Activated CD4-positive, CD25-positive, alpha-beta regulatory T cell treated with anti-CD3 and anti-CD28 coated beads, Interleukin-2, amount 50 U/mL, for 24 hours (primary cell): ENCODE data around the gene PTN.

Experiments used
- ATAC-seq, 2 donors: fragments of 150-1000 bp; cut with Tn5 transposase; one replicate each; pipeline ENCODE4 v1.10.0; 2021; ENCODE audit warnings: mild to moderate bottlenecking in 1 of 2, moderate library complexity in 1 of 2

The PTN gene, protein sequence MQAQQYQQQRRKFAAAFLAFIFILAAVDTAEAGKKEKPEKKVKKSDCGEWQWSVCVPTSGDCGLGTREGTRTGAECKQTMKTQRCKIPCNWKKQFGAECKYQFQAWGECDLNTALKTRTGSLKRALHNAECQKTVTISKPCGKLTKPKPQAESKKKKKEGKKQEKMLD

DNA sequence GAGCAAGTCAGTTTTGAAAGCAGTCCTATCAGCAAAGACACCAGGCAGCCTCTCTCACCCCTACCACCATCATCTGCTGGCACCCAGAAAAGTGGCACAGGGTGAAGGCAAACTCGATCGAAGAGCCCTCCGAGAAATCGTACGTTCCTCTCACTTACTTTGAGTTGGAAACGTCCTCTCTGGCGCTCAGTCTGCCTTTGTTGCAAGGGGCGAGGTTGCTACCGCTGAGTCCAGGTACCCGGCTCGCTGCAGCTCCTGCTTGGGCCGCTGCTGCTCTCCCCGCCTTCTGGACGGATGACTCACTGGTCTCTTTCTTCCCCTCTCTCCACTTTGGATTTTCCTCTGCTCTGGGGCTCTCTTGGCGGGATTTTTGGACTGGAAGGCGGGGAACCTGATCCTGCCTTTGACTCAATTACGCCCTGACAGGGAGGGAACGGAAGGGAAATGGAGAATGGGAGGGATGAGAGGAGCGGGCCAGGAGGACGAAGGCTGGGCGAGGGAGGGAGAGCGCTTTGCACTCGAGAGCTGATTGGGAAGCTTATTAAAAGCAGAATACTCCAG, at the start of gene PTN:
Gene PTN (minus strand): TSS at position 453 of the 561 bp plus-strand sequence. CDS start 88,760 bp downstream, outside the sequence.
- ATAC-seq, result no peak

GRCh38 chr7:137390076-137390475, 46.5 kb upstream of the PTN start:
- ATAC-seq, result no peak

GRCh38 chr7:137388916-137389315, 45.4 kb upstream of the PTN start:
- ATAC-seq, result no peak

GRCh38 chr7:137386966-137387365, 43.4 kb upstream of the PTN start:
- no peak for ATAC-seq

DNA sequence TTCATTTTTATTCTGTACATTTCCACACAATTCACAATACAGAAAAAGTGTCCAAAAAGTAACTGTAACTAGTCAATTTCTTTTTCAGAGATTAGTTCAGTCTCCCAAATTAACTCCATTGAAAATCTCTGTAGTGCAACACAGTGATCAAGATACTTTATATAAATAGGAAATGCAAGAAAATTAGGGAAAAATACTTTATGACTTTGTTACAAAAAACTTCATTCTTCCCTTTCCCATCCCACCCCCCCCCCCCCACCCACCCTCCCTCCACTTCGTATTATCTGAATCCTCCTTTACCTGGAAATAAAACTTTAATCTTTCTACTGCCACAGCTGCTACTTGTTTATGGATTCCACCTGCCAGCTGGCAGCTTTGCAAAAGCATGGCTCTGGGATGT, 37.5 kb upstream of the PTN start:
- ATAC-seq, result no peak

DNA sequence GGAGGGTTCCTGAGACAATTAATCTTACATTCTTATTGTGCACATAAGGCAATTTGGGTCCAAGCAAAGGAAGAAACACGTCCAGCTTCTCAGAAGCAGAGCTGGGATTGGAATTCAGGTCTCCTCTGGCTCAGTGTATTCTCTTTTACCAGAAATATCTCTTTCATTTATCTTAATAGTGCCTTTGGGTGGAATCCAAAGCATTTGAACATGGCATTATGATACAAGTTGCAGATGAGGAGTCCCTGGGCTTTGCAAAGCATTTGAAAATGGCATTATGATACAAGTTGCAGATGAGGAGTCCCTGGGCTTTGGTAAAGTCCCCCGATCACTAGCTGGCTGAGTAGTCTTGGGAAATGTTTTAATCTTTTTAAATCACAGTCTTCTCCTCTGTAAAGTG, 30.0 kb upstream of the PTN start:
- ATAC-seq, result no peak

- ATAC-seq, result no peak
Observed at GRCh38 chr7:137371616-137372015, 28.1 kb upstream of the PTN start.

- ATAC-seq, result no peak
Observed at GRCh38 chr7:137366995-137367394, 23.5 kb upstream of the PTN start.

DNA sequence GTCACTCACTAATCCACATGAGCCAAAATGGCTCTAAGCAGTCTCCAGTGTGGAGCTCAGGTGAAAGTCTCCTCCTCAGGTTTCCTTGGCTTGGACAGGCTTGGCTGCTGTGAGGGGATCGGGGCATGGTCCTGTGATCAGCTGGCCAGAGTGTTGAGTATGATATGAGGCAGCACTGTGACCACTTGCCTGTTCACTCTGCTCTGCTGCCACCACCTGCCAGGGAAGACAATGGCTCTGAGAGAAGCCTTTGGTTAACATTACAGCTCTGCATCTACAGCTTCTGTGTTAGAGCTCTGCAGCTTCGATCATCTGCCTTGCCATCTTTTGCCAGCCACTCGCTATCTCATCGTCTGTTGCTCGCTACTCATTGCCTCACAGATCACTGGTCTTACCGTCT, 20.1 kb upstream of the PTN start:
- no peak for ATAC-seq

GRCh38 chr7:137360087-137360679, 16.6 kb upstream of the PTN start:
- ATAC-seq, result no peak

DNA sequence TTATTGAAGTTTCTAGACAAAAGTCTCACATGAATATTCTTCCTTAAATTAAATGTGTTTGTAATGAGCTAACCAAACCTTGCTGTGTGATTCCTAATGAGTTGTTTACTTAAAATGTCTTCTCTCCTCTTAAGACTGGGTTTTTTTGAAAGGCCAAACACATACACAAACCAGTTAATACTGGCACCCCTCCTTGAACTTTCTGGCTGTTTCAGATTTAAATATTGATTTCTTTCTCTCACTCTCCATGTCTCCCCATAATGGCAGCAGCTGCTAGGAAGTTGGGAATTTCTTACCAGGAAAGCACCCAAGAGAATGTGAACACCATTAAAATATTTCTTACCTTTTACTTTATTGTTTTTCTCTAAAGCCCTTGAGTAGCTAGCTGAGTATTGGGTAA, 11.4 kb upstream of the PTN start:
- ATAC-seq, result no peak

GRCh38 chr7:137354396-137354795, 10.9 kb upstream of the PTN start:
- no peak for ATAC-seq

- ATAC-seq, result no peak
Observed at GRCh38 chr7:137351941-137352340, 8.4 kb upstream of the PTN start.

DNA sequence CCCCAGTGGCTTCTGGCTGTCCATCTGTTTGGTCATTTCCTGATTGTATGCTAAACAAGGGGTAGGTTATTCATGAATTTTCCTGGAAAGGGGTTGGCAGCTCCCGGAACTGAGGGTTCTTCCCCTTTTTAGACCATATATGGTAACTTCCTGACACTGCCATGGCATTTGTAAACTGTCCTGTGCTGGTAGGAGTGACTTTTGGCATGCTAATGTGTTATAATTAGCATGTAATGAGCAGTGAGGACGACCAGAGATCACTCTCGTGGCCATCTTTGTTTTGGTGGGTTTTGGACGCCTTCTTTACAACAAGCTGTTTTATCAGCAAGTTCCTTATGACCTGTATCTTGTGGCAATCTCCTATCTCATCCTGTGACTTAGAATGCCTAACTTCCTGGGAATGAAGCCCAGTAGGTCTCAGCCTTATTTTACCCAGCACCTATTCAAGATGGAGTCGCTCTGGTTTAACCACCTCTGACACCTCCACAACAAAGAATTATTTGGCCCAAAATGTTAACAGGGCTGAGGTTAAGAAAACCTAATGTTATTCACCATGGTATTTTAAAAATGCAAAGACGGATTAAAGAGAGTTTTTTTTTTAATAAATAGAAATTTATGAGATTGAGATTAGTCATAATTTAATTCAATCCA, 2.4 kb upstream of the PTN start:
- ATAC-seq, result no peak

DNA sequence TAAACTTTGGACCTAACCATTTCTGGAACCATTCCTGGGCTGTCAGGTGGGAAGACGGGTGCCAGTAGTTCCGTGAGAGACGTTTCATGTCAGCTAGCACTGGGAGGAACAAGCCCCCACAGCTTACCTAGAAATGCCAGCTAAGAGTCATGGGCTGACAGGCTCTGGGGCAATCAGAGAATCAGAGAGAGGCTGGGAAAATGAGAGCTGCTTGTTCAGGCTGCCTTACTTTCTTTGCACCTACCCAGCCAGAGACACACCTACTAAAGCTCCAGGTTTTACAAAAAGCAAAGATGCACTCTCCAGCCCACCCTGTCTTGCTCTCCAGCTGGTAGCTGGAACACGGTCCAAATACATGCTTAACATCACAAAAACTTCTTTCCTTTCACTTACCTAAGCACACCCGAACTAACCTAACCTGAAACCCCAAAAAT, 688 bp downstream of the PTN start:
- no peak for ATAC-seq

- no peak for ATAC-seq
Observed at GRCh38 chr7:137342265-137342664, 1.3 kb downstream of the PTN start.

GRCh38 chr7:137337902-137338301, 5.6 kb downstream of the PTN start:
- no peak for ATAC-seq

- no peak for ATAC-seq
Observed at GRCh38 chr7:137335814-137336213, 7.7 kb downstream of the PTN start.

GRCh38 chr7:137331378-137331777, 12.2 kb downstream of the PTN start:
- ATAC-seq, result no peak

DNA sequence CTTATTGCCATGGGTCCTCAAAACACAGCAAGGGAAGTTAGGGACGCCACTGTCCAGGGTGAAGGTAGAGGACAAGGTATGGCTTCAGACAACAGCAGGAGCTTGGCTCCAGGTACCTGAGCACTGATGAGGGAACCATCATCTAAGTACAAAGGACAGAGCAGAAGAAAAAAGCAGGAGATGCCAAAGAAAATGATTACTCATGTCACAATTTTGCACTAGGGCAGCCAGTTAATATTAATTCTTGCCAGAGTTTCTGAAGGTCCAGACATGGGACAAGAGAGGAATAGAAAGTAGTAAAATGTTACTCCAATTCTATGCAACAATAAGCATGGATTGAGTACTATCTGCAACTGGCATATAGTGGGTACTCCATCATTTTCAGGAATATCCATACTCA, 14.1 kb downstream of the PTN start:
- no peak for ATAC-seq

DNA sequence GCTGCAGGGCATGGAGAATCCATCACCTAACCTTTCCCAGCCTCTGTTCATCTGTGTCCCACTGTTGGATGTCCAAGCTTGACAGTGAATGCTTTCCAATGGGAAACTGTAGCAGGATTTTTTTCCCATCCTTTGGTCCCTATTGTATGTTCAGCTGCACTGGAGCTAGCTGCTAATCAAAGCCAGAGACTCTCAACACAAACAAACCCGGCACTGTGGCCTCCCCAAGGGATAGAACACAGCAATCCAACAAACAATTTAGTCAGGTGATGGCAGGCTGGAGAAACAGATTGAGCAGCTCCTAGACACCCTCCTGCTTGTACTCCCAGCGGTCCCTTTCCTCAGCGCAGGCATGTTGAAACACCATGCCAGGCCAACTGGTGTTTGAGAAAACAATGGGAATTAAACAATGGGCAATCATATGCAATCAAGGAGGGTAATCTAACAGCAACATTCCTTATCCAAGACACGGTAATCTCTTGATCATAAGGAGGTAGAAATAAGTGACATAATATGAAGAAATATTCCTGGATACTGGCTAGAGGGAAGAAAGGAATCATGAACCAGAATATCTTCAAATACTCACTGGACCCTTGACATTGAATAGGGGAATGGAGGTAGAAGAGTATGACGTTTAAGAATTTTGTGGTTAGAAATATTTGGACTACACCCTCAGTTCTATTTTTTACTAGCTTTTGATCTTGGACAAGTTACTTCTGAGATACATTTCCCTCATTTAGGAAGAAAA, 15.0 kb downstream of the PTN start:
- ATAC-seq, result no peak

- no peak for ATAC-seq
Observed at GRCh38 chr7:137325927-137326326, 17.6 kb downstream of the PTN start.
